GM11168 (cell line): Measurements from ENCODE around the gene ITSN2.
"Not testable (repeated sequence)": the region's sequence is repeated elsewhere in the genome, so short reads cannot be mapped to it uniquely, and the experiment has no call there.

ENCODE experiments used
- in situ Hi-C: fragments of 300-500 bp; cut with MboI; formaldehyde crosslinking; loops from one replicate; pipeline ENCODE4 v1.12.0; 2022; ENCODE audit warnings: low sequenced_read_pairs; ENCODE audit not compliant: unreplicated experiment

Gene ITSN2

GRCh38 chr2:24339098-24339497 lies 21.2 kb downstream of the ITSN2 start:
- in situ Hi-C loops = not testable (repeated sequence)

- in situ Hi-C loops = no loop called here
These were observed 22.4 kb downstream of the ITSN2 start for GRCh38 chr2:24337890-24338289.

- in situ Hi-C loops = no loop called here
These were observed 23.5 kb downstream of the ITSN2 start for GRCh38 chr2:24336811-24337210.

- in situ Hi-C loops = no loop called here
These were observed 26.1 kb downstream of the ITSN2 start for GRCh38 chr2:24334245-24334633.

- in situ Hi-C loops = no loop called here
These were observed 27.4 kb downstream of the ITSN2 start for GRCh38 chr2:24332791-24333540.

- in situ Hi-C loops = no loop called here
These were observed 30.2 kb downstream of the ITSN2 start for GRCh38 chr2:24330161-24330560.

- in situ Hi-C loops = no loop called here
These were observed 30.6 kb downstream of the ITSN2 start for GRCh38 chr2:24329700-24330099.

- in situ Hi-C loops = no loop called here
These were observed 32.3 kb downstream of the ITSN2 start for GRCh38 chr2:24328010-24328409.

- in situ Hi-C loops = no loop called here
These were observed 42.8 kb downstream of the ITSN2 start for GRCh38 chr2:24317491-24317920.

GRCh38 chr2:24315669-24316068 lies 44.7 kb downstream of the ITSN2 start:
- in situ Hi-C loops = no loop called here

GRCh38 chr2:24313744-24314632 lies 46.3 kb downstream of the ITSN2 start:
- in situ Hi-C loops = no loop called here

GRCh38 chr2:24307961-24308360 lies 52.4 kb downstream of the ITSN2 start:
- in situ Hi-C loops = no loop called here

GRCh38 chr2:24304631-24305030 lies 55.7 kb downstream of the ITSN2 start:
- in situ Hi-C loops = no loop called here

GRCh38 chr2:24304098-24304497 lies 56.2 kb downstream of the ITSN2 start:
- in situ Hi-C loops = no loop called here

- in situ Hi-C loops = no loop called here
These were observed 58.7 kb downstream of the ITSN2 start for GRCh38 chr2:24301599-24301998.

- in situ Hi-C loops = no loop called here
These were observed 62.7 kb downstream of the ITSN2 start for GRCh38 chr2:24297663-24298062.

GRCh38 chr2:24287171-24287570 lies 73.2 kb downstream of the ITSN2 start:
- in situ Hi-C loops = no loop called here

GRCh38 chr2:24285484-24286152 lies 74.7 kb downstream of the ITSN2 start:
- in situ Hi-C loops = no loop called here

- in situ Hi-C loops = no loop called here
These were observed 79.7 kb downstream of the ITSN2 start for GRCh38 chr2:24280645-24281044.

- in situ Hi-C loops = no loop called here
These were observed 80.2 kb downstream of the ITSN2 start for GRCh38 chr2:24280161-24280560.

- in situ Hi-C loops = no loop called here
These were observed 83.9 kb downstream of the ITSN2 start for GRCh38 chr2:24276349-24276899.
